Measurements from ENCODE around the gene GRID1. TPM values are rescaled to one million over a fixed set of nuclear protein-coding genes. Genes with fewer than 3 reads are reported as not detected.

Gene GRID1
- total and polyA plus RNA-seq, 4 donors, result 1.1 to 3.8 TPM; not detected in 2

- DNase-seq, result no peak
Observed at GRCh38 chr10:85789982-85790789, 576.4 kb downstream of the GRID1 start.

GRCh38 chr10:85789125-85789524, 577.5 kb downstream of the GRID1 start:
- Histone ChIP-seq H3K9me3 (ENCODE audit: control insufficient read depth, low read length) (no peaks in the 10 kb centered on the region), H3K27me3 (ENCODE audit: control insufficient read depth in 1 of 2, insufficient read depth in 2 of 2, low read length in 1 of 2) (no peaks in the 10 kb centered on the region), H3K4me1 (ENCODE audit: control insufficient read depth in 1 of 2, insufficient read depth in 2 of 2, low read length in 2 of 2) (no peaks in the 10 kb centered on the region), H3K27ac (ENCODE audit: low read depth in 1 of 2, low read length in 2 of 2) (no peak overlapping the region), H3K4me3 (ENCODE audit: low read length in 2 of 2) (no peak overlapping the region), H3K36me3 (ENCODE audit: control insufficient read depth in 1 of 2, insufficient read depth in 2 of 2, low read length in 1 of 2) (no peaks in the 10 kb centered on the region)
- intact Hi-C loops (cut with DNase I), result no loop called here
- DNase-seq, result no peak
- 65 to 66% methylated on average over 3 of the region's 3 CpGs for WGBS, 2 donors
- ATAC-seq (ENCODE audit: low FRiP score), result no peak

More at GRCh38 chr10:85789982-85790789, 576.4 kb downstream of the GRID1 start:
- Histone ChIP-seq H3K9me3 (ENCODE audit: control insufficient read depth, low read length) (no peaks in the 10 kb centered on the region), H3K4me3 (ENCODE audit: low read length in 2 of 2) (no peak overlapping the region), H3K36me3 (ENCODE audit: control insufficient read depth in 1 of 2, insufficient read depth in 2 of 2, low read length in 1 of 2) (no peaks in the 10 kb centered on the region), H3K27ac (ENCODE audit: low read depth in 1 of 2, low read length in 2 of 2) (no peak overlapping the region), H3K27me3 (ENCODE audit: control insufficient read depth in 1 of 2, insufficient read depth in 2 of 2, low read length in 1 of 2) (no peaks in the 10 kb centered on the region), H3K4me1 (ENCODE audit: control insufficient read depth in 1 of 2, insufficient read depth in 2 of 2, low read length in 2 of 2) (no peaks in the 10 kb centered on the region)
- intact Hi-C loops (cut with DNase I), result no loop called here
- no peak for ATAC-seq (ENCODE audit: low FRiP score)
- 81 to 85% methylated on average over 7 of the region's 7 CpGs for WGBS, 2 donors

- H3K9me3 ChIP-seq (ENCODE audit: control insufficient read depth, low read length), result no peaks in the 10 kb centered on the region
- intact Hi-C loops (cut with DNase I), result no loop called here
- 84 to 85% methylated on average over 4 of the region's 4 CpGs for WGBS, 2 donors
Observed at GRCh38 chr10:85788570-85788969, 578.0 kb downstream of the GRID1 start.

DNA sequence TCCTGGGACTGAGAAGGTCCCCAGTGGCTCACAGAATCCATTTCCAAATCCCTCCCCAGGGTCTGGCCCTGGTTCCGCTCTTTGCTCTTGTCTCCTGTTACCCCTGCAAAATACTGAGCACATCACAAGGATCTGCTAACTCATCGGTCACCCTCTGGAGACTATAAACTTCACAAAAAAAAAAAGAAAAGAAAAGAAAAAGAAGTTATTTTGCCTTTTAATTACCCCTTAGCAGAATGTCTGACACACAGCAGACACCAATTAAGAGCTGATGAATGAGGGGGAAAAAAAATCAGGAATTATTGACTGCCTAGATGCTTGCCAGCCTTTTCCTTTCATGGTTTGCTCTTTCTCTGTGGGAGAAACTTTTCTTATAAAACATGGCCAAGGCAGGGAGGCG, 578.7 kb downstream of the GRID1 start:
- Histone ChIP-seq H3K27me3 (ENCODE audit: control insufficient read depth in 1 of 2, insufficient read depth in 2 of 2, low read length in 1 of 2) (no peaks in the 10 kb centered on the region), H3K27ac (ENCODE audit: low read depth in 1 of 2, low read length in 2 of 2) (no peak overlapping the region), H3K9me3 (ENCODE audit: control insufficient read depth, low read length) (no peaks in the 10 kb centered on the region), H3K4me3 (ENCODE audit: low read length in 2 of 2) (no peak overlapping the region), H3K4me1 (ENCODE audit: control insufficient read depth in 1 of 2, insufficient read depth in 2 of 2, low read length in 2 of 2) (no peaks in the 10 kb centered on the region), H3K36me3 (ENCODE audit: control insufficient read depth in 1 of 2, insufficient read depth in 2 of 2, low read length in 1 of 2) (no peaks in the 10 kb centered on the region)
- DNase-seq, result no peak
- 92 to 95% methylated on average over 3 of the region's 3 CpGs for WGBS, 2 donors
- intact Hi-C loops (cut with DNase I), result no loop called here
- ATAC-seq (ENCODE audit: low FRiP score), result no peak

More at GRCh38 chr10:85788570-85788969, 578.0 kb downstream of the GRID1 start:
- H3K4me1 ChIP-seq (ENCODE audit: control insufficient read depth in 1 of 2, insufficient read depth in 2 of 2, low read length in 2 of 2), result no peaks in the 10 kb centered on the region
- no peak overlapping the region for H3K27ac ChIP-seq (ENCODE audit: low read depth in 1 of 2, low read length in 2 of 2)
- H3K36me3 ChIP-seq (ENCODE audit: control insufficient read depth in 1 of 2, insufficient read depth in 2 of 2, low read length in 1 of 2), result no peaks in the 10 kb centered on the region
- DNase-seq (no peak), ATAC-seq (ENCODE audit: low FRiP score) (no peak)
- H3K27me3 ChIP-seq (ENCODE audit: control insufficient read depth in 1 of 2, insufficient read depth in 2 of 2, low read length in 1 of 2), result no peaks in the 10 kb centered on the region
- H3K4me3 ChIP-seq (ENCODE audit: low read length in 2 of 2), result no peak overlapping the region

- no peak for DNase-seq
Observed at GRCh38 chr10:85787393-85787792, 579.2 kb downstream of the GRID1 start.

DNA sequence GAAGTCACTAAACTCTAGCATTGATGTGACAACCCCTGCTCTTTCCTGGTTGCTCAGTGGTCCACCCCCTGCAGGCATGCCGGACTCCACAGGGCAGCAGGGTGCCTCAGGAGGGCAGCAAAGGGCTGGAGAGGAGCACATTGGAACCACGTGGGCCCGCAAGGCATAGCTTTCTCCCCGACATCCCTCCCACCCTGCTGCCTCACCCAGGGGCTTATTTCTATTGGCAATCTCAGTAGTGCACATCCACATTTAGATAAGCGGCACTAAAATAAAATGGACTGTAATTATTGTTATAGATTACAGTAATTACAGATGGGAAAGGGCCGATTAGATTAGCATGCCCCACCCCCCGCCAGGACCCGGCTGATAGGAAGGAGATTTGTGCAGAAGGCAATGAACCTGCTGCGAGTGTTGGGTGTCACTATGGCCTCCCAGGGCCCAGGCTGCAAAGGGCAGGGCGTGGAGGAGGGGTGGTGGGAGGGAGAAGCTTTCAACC, 580.1 kb downstream of the GRID1 start:
- Histone ChIP-seq H3K4me3 (ENCODE audit: low read length in 2 of 2) (no peak overlapping the region), H3K9me3 (ENCODE audit: control insufficient read depth, low read length) (no peaks in the 10 kb centered on the region), H3K36me3 (ENCODE audit: control insufficient read depth in 1 of 2, insufficient read depth in 2 of 2, low read length in 1 of 2) (no peaks in the 10 kb centered on the region), H3K27me3 (ENCODE audit: control insufficient read depth in 1 of 2, insufficient read depth in 2 of 2, low read length in 1 of 2) (no peaks in the 10 kb centered on the region), H3K4me1 (ENCODE audit: control insufficient read depth in 1 of 2, insufficient read depth in 2 of 2, low read length in 2 of 2) (no peaks in the 10 kb centered on the region), H3K27ac (ENCODE audit: low read depth in 1 of 2, low read length in 2 of 2) (no peak overlapping the region)
- intact Hi-C loops (cut with DNase I), result no loop called here
- no peak for DNase-seq
- WGBS, 2 donors, result 50 to 52% methylated on average over 10 of the region's 10 CpGs
- no peak for ATAC-seq (ENCODE audit: low FRiP score)

More at GRCh38 chr10:85787393-85787792, 579.2 kb downstream of the GRID1 start:
- Histone ChIP-seq H3K4me3 (ENCODE audit: low read length in 2 of 2) (no peak overlapping the region), H3K4me1 (ENCODE audit: control insufficient read depth in 1 of 2, insufficient read depth in 2 of 2, low read length in 2 of 2) (no peaks in the 10 kb centered on the region), H3K27ac (ENCODE audit: low read depth in 1 of 2, low read length in 2 of 2) (no peak overlapping the region), H3K36me3 (ENCODE audit: control insufficient read depth in 1 of 2, insufficient read depth in 2 of 2, low read length in 1 of 2) (no peaks in the 10 kb centered on the region), H3K9me3 (ENCODE audit: control insufficient read depth, low read length) (no peaks in the 10 kb centered on the region), H3K27me3 (ENCODE audit: control insufficient read depth in 1 of 2, insufficient read depth in 2 of 2, low read length in 1 of 2) (no peaks in the 10 kb centered on the region)
- no peak for ATAC-seq (ENCODE audit: low FRiP score)
- intact Hi-C loops (cut with DNase I), result no loop called here
- 87 to 91% methylated on average over 5 of the region's 5 CpGs for WGBS, 2 donors

DNA sequence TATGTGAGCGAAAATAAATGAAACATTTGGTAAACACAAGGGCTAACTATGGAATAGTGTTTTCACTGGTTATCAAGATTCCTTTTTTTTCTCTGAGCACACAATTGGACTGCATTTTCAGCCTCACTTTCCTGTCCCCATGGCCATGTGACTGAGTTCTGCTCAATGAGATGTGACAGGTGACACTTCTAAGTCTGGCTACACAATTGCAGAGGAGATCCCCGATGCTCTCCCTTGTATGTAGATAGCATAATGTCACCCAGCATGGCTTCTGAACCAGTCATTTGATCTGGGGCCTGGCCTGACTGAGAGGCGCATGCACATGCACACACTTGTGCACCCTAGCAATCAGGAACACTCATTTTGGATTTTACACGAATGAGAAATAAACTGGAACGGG, 581.8 kb downstream of the GRID1 start:
- H3K27me3 ChIP-seq (ENCODE audit: control insufficient read depth in 1 of 2, insufficient read depth in 2 of 2, low read length in 1 of 2), result no peaks in the 10 kb centered on the region
- intact Hi-C loops (cut with DNase I), result no loop called here
- no peak for ATAC-seq (ENCODE audit: low FRiP score)
- no peak overlapping the region for H3K27ac ChIP-seq (ENCODE audit: low read depth in 1 of 2, low read length in 2 of 2)
- H3K9me3 ChIP-seq (ENCODE audit: control insufficient read depth, low read length), result no peaks in the 10 kb centered on the region
- no peak for DNase-seq
- H3K4me1 ChIP-seq (ENCODE audit: control insufficient read depth in 1 of 2, insufficient read depth in 2 of 2, low read length in 2 of 2), result no peaks in the 10 kb centered on the region
- H3K36me3 ChIP-seq (ENCODE audit: control insufficient read depth in 1 of 2, insufficient read depth in 2 of 2, low read length in 1 of 2), result no peaks in the 10 kb centered on the region
- no peak overlapping the region for H3K4me3 ChIP-seq (ENCODE audit: low read length in 2 of 2)
- 68 to 71% methylated on average over 5 of the region's 5 CpGs for WGBS, 2 donors

DNA sequence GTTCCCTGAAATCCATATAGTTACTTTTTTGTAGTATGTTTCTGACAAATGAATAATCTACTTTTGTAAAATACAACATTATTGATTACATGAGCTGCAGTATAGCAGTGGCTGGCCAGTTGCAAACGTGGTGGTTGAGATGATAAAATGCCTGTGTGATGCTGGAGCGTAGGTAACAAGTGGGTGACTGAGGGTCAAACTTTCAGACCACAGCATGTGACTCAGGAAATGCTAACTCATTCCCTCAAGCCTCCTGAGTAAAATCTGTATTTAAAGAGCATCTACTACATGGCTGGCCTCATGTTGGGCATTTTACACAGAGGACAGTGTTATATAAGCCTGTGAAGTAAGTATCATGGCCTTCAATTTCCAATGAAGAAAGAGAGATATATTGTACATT, 585.2 kb downstream of the GRID1 start:
- no peaks in the 10 kb centered on the region for H3K27me3 ChIP-seq (ENCODE audit: control insufficient read depth in 1 of 2, insufficient read depth in 2 of 2, low read length in 1 of 2)
- no peak overlapping the region for H3K4me3 ChIP-seq (ENCODE audit: low read length in 2 of 2)
- DNase-seq (no peak), ATAC-seq (ENCODE audit: low FRiP score) (no peak)
- no peaks in the 10 kb centered on the region for H3K36me3 ChIP-seq (ENCODE audit: control insufficient read depth in 1 of 2, insufficient read depth in 2 of 2, low read length in 1 of 2)
- intact Hi-C loops (cut with DNase I), result no loop called here
- H3K27ac ChIP-seq (ENCODE audit: low read depth in 1 of 2, low read length in 2 of 2), result no peak overlapping the region
- 82 to 85% methylated on average over 2 of the region's 2 CpGs for WGBS, 2 donors
- H3K4me1 ChIP-seq (ENCODE audit: control insufficient read depth in 1 of 2, insufficient read depth in 2 of 2, low read length in 2 of 2), result no peaks in the 10 kb centered on the region
- no peaks in the 10 kb centered on the region for H3K9me3 ChIP-seq (ENCODE audit: control insufficient read depth, low read length)

DNA sequence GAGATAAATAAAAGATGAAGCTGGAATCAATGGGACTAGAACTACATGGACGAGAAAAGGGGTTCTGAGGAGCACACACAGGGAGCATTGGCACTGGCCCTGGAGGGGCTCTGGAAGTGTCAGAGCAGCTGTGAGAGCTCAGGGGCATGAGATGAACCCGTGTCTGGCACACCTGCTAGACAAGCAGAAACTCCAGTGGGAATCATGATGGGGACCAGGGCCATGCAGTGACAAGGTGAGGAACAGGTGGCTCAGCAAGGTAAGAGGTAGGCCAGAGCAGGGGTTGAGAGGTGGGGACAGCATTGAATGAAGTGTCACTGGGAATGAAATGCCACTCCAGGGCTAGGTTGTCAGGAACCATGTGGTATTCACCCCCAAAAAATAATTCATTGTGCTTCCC, 588.5 kb downstream of the GRID1 start:
- no peak for ATAC-seq (ENCODE audit: low FRiP score)
- Histone ChIP-seq H3K36me3 (ENCODE audit: control insufficient read depth in 1 of 2, insufficient read depth in 2 of 2, low read length in 1 of 2) (no peaks in the 10 kb centered on the region), H3K4me1 (ENCODE audit: control insufficient read depth in 1 of 2, insufficient read depth in 2 of 2, low read length in 2 of 2) (no peaks in the 10 kb centered on the region), H3K9me3 (ENCODE audit: control insufficient read depth, low read length) (no peaks in the 10 kb centered on the region), H3K27ac (ENCODE audit: low read depth in 1 of 2, low read length in 2 of 2) (no peak overlapping the region), H3K4me3 (ENCODE audit: low read length in 2 of 2) (no peak overlapping the region), H3K27me3 (ENCODE audit: control insufficient read depth in 1 of 2, insufficient read depth in 2 of 2, low read length in 1 of 2) (no peaks in the 10 kb centered on the region)
- intact Hi-C loops (cut with DNase I), result no loop called here
- DNase-seq, result no peak
- 75 to 84% methylated on average over 2 of the region's 2 CpGs for WGBS, 2 donors
